H1 (cell line): ENCODE measurements around the gene CYP27C1. TPM values are rescaled to one million over a fixed set of nuclear protein-coding genes. Genes with fewer than 3 reads are reported as not detected.

Experiments
- CTCF ChIA-PET: fragments of 300-600 bp; sonication (Branson Sonifier 250); formaldehyde crosslinking; loops from one replicate; lab custom pipeline; 2021; ENCODE audit not compliant: partially characterized antibody; lab: Charles Lee
- POLR2A ChIA-PET: fragments of 300-600 bp; sonication (Branson Sonifier 250); formaldehyde crosslinking; loops from one replicate; lab custom pipeline; 2021; ENCODE audit warnings: inconsistent platforms; ENCODE audit not compliant: partially characterized antibody; lab: Charles Lee
- DNase-seq, 2 experiments: peaks; one replicate each; pipeline versions ENCODE4 v3.0.0 to v3.0.0-alpha.2; 2010 to 2022; ENCODE audit warnings: low spot score in 2 of 2, low read depth in 1 of 2, mixed read lengths in 1 of 2
- FAIRE-seq: peaks from 2 replicates; lab custom pipeline; 2011; peaks lifted over from hg19 to GRCh38; lab: Jason Lieb, UNC
- H2AFZ ChIP-seq: 2 replicates; pipeline ENCODE4 v1.8.1; 2012; ENCODE audit warnings: low read length, inconsistent platforms
- H2AK5ac ChIP-seq: 2 replicates; pipeline ENCODE4 v1.6.1; 2013; ENCODE audit warnings: low read depth, low read length
- H2BK120ac ChIP-seq: replicated peaks from 2 replicates; pipeline ENCODE3; 2013; ENCODE audit warnings: low read depth, low read length, inconsistent platforms
- H2BK12ac ChIP-seq: 2 replicates; pipeline ENCODE4 v1.6.1; 2013; ENCODE audit warnings: low read depth, low read length
- H2BK15ac ChIP-seq: 2 replicates; pipeline ENCODE4 v1.6.1; 2013; ENCODE audit warnings: low read length
- H2BK20ac ChIP-seq: 2 replicates; pipeline ENCODE4 v1.6.1; 2013; ENCODE audit warnings: low read length
- H2BK5ac ChIP-seq: 2 replicates; pipeline ENCODE4 v1.6.1; 2013; ENCODE audit warnings: low read depth, low read length
- H3K14ac ChIP-seq: 2 replicates; pipeline ENCODE4 v1.6.1; 2013; ENCODE audit warnings: inconsistent platforms; ENCODE audit not compliant: insufficient read length
- H3K18ac ChIP-seq: 2 replicates; pipeline ENCODE4 v1.6.1; 2013; ENCODE audit warnings: low read length; ENCODE audit errors: extremely low read depth
- H3K23ac ChIP-seq: 2 replicates; pipeline ENCODE4 v1.6.1; 2013; ENCODE audit warnings: inconsistent platforms; ENCODE audit not compliant: insufficient read length
- H3K23me2 ChIP-seq: 2 replicates; pipeline ENCODE4 v1.6.1; 2013; ENCODE audit warnings: low read depth, low read length
- H3K27ac ChIP-seq: 2 replicates; pipeline ENCODE4 v1.6.1; 2011; ENCODE audit warnings: low read depth, low read length, inconsistent platforms
- H3K27me3 ChIP-seq, 4 experiments: replicated peaks in 1 of 4; 1 replicate in 1 of 4; 2 replicates in 3 of 4; pipeline versions ENCODE4 v1.6.1 to v1.8.1; 2011 to 2013; ENCODE audit warnings: low read length in 3 of 4, mild to moderate bottlenecking in 3 of 4, inconsistent platforms in 2 of 4, mixed read lengths in 2 of 4, moderate library complexity in 1 of 4; ENCODE audit not compliant: control insufficient read depth in 3 of 4, insufficient read depth in 3 of 4; ENCODE audit errors: extremely low read depth in 1 of 4
- H3K36me3 ChIP-seq, 4 experiments: 2 replicates each; pipeline versions ENCODE4 v1.6.1 to v1.8.1; 2011 to 2013; ENCODE audit warnings: mild to moderate bottlenecking in 4 of 4, low read length in 3 of 4, moderate library complexity in 2 of 4, control low read depth in 1 of 4, inconsistent platforms in 1 of 4; ENCODE audit not compliant: insufficient read depth in 4 of 4, control insufficient read depth in 2 of 4
- H3K4ac ChIP-seq: replicated peaks from 2 replicates; pipeline ENCODE3; 2013; ENCODE audit warnings: low read length, low read depth, mixed read lengths, inconsistent platforms; ENCODE audit not compliant: insufficient read length
- H3K4me1 ChIP-seq, 4 experiments: replicated peaks in 1 of 4; 1 replicate in 1 of 4; 2 replicates in 3 of 4; pipeline versions ENCODE4 v1.6.1 to v1.8.1; 2011 to 2013; ENCODE audit warnings: low read length in 3 of 4, inconsistent platforms in 2 of 4, mixed read lengths in 1 of 4; ENCODE audit not compliant: insufficient read depth in 4 of 4, control insufficient read depth in 3 of 4
- H3K4me2 ChIP-seq, 2 experiments: 2 replicates each; pipeline versions ENCODE4 v1.6.1 to v1.8.1; 2011 to 2013; ENCODE audit warnings: low read depth in 2 of 2, low read length in 2 of 2, control low read depth in 1 of 2, inconsistent platforms in 1 of 2, mild to moderate bottlenecking in 1 of 2; ENCODE audit not compliant: insufficient read depth in 1 of 2
- H3K4me3 ChIP-seq, 4 experiments: fragments of 200-600, 300-600 bp in 1 of 4; sonication (generic), shearing (Covaris generic), sonication (Bioruptor Twin) in 1 of 4; 2 replicates each; pipeline versions ENCODE4 v1.5.1 to v1.8.1; 2011 to 2016; ENCODE audit warnings: low read length in 4 of 4, low read depth in 3 of 4, control low read depth in 2 of 4, inconsistent platforms in 2 of 4, mild to moderate bottlenecking in 2 of 4, mixed read lengths in 1 of 4, moderate library complexity in 1 of 4; ENCODE audit not compliant: insufficient read depth in 2 of 4; ENCODE audit errors: extremely low read depth in 1 of 4
- H3K56ac ChIP-seq: replicated peaks from 2 replicates; pipeline ENCODE3; 2013; ENCODE audit warnings: low read depth, mild to moderate bottlenecking, mixed read lengths, low read length, inconsistent platforms; ENCODE audit not compliant: insufficient read length
- H3K79me1 ChIP-seq: 2 replicates; pipeline ENCODE4 v1.6.1; 2013; ENCODE audit warnings: low read depth, low read length, control low read depth
- H3K79me2 ChIP-seq, 2 experiments: 2 replicates each; pipeline versions ENCODE4 v1.6.1 to v1.8.1; 2012 to 2013; ENCODE audit warnings: low read length in 2 of 2, mild to moderate bottlenecking in 2 of 2, inconsistent platforms in 1 of 2; ENCODE audit not compliant: insufficient read depth in 2 of 2, control insufficient read depth in 1 of 2
- H3K9ac ChIP-seq, 4 experiments: replicated peaks in 1 of 4; 1 replicate in 1 of 4; 2 replicates in 3 of 4; pipeline versions ENCODE4 v1.6.1 to v1.8.1; 2011 to 2013; ENCODE audit warnings: low read depth in 3 of 4, low read length in 3 of 4, control low read depth in 2 of 4, mild to moderate bottlenecking in 2 of 4, moderate library complexity in 2 of 4, inconsistent platforms in 1 of 4; ENCODE audit errors: extremely low read depth in 1 of 4
- H3K9me3 ChIP-seq, 2 experiments: 2 replicates each; pipeline versions ENCODE4 v1.6.1 to v1.8.1; 2012 to 2013; ENCODE audit warnings: mild to moderate bottlenecking in 2 of 2, moderate library complexity in 2 of 2, control low read depth in 1 of 2, inconsistent platforms in 1 of 2, low read depth in 1 of 2, low read length in 1 of 2, mixed read lengths in 1 of 2; ENCODE audit not compliant: insufficient read depth in 2 of 2
- H4K20me1 ChIP-seq, 2 experiments: replicated peaks in 1 of 2; 2 replicates each; pipeline versions ENCODE3 to v1.8.1; 2011 to 2013; ENCODE audit warnings: inconsistent platforms in 2 of 2, low read length in 2 of 2, mild to moderate bottlenecking in 1 of 2; ENCODE audit not compliant: insufficient read depth in 2 of 2, control insufficient read depth in 1 of 2
- H4K5ac ChIP-seq: 2 replicates; pipeline ENCODE4 v1.6.1; 2013; ENCODE audit warnings: low read length, low read depth, mixed read lengths, inconsistent platforms; ENCODE audit not compliant: insufficient read length
- H4K8ac ChIP-seq: 2 replicates; pipeline ENCODE4 v1.8.0; 2013; ENCODE audit warnings: mild to moderate bottlenecking, moderate library complexity, low read length, inconsistent platforms; ENCODE audit not compliant: insufficient read depth; ENCODE audit errors: extremely low read depth
- H4K91ac ChIP-seq: replicated peaks from 2 replicates; pipeline ENCODE3; 2013; ENCODE audit warnings: low read length, mixed read lengths, inconsistent platforms; ENCODE audit not compliant: insufficient read length
- EZH2 ChIP-seq: fragments of 200-600 bp; sonication (generic); IDR thresholded peaks from 2 replicates; pipeline ENCODE4 v1.7.1; 2012; ENCODE audit warnings: low read depth, mild to moderate bottlenecking, moderate library complexity, low read length, inconsistent platforms; ENCODE audit not compliant: severe bottlenecking
- JUN ChIP-seq: IDR thresholded peaks from 2 replicates; pipeline ENCODE4 v1.6.1; 2011; ENCODE audit warnings: low read depth, mild to moderate bottlenecking, improper control_type of control experiment, low read length
- NRF1 ChIP-seq: IDR thresholded peaks from 2 replicates; pipeline ENCODE4 v1.6.1; 2011; ENCODE audit warnings: mild to moderate bottlenecking, low read depth, low read length, improper control_type of control experiment
- RBBP5 ChIP-seq: IDR thresholded peaks from 2 replicates; pipeline ENCODE4 v1.7.1; 2012; ENCODE audit warnings: low read depth, mild to moderate bottlenecking, inconsistent platforms, low read length, moderate library complexity, borderline replicate concordance
- WGBS, 2 experiments: shearing (Covaris generic) in 1 of 2; methylation state at CpG; one replicate each; pipeline versions ENCODE4 v1.1.6 to v1.1.7; 2013 to 2015; ENCODE audit warnings: low lambda C conversion rate in 2 of 2, mixed read lengths in 2 of 2, inconsistent platforms in 1 of 2, low coverage in 1 of 2, missing lambda C conversion rate in 1 of 2; ENCODE audit not compliant: insufficient replicate concordance in 2 of 2, insufficient coverage in 1 of 2, insufficient read length in 1 of 2; ENCODE audit errors: extremely low coverage in 1 of 2, missing lambda C conversion rate in 1 of 2; 5-methylcytosine and 5-hydroxymethylcytosine counted together
- polyA plus RNA-seq, 7 experiments: library from polyadenylated mRNA; depleted of rRNA in 3 of 7; stranded (reverse) in 5 of 7; unstranded in 2 of 7; fragments of >200 nt in 5 of 7; fragments of 200-250 nt in 2 of 7; gene quantifications; 1 replicate in 5 of 7; 2 replicates in 1 of 7; 4 replicates in 1 of 7; pipeline versions ENCODE4 v1.2.1 to v1.2.3, GENCODE V29; 2011 to 2013; ENCODE audit warnings: missing spikeins in 2 of 7, mixed read lengths in 2 of 7
- total RNA-seq: library from RNA; stranded (reverse); fragmentation: NEBNext Ultra II Directional; extraction: Animal tissue kit (Norgen Biotek cat#: 25700); gene quantifications from 2 replicates; pipeline ENCODE4 v1.2.1, GENCODE V29; 2021
- TF ChIP-seq, protein P1 (sequence below), 3 experiments: IDR thresholded peaks; 1 replicate in 2 of 3; 2 replicates in 1 of 3; pipeline versions ENCODE4 v1.5.1 to v1.6.1; 2011; ENCODE audit warnings: low read length in 3 of 3, mild to moderate bottlenecking in 3 of 3, inconsistent platforms in 2 of 3, low read depth in 1 of 3, moderate library complexity in 1 of 3; ENCODE audit not compliant: insufficient read depth in 1 of 3; ENCODE audit errors: control extremely low read depth in 1 of 3

The CYP27C1 gene
- total and polyA plus RNA-seq, 2 of the 8 experiments (the other 6 are each of a cell fraction or from before 2014, with no cell fraction given): 1.3 to 3.2 TPM

DNA sequence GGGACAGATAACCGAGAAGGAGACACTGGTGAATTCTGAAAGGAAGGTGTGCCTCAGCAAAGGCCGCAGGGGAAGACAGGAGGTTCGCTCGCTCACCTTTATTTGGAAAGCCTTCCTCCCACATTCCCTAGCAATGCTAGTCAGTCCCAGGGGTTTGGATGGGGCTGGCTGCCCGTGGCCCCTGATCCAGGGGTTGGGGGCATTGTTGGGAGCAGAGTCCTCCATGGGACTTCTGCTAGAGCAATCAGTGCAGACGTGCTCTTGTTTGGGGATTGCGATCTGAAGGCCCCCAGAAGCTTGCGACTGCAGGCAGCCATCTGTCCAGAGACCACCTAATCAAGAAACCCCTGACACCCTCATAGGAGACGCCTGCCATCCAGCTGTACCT lies 6.0 kb upstream of the CYP27C1 start:
- Histone ChIP-seq H4K20me1 (no peaks in the 10 kb centered on the region), H2BK5ac (no peak overlapping the region), H3K23me2 (no peaks in the 10 kb centered on the region), H3K9me3 (no peaks in the 10 kb centered on the region), H3K4me1 (no peaks in the 10 kb centered on the region), H3K79me2 (no peaks in the 10 kb centered on the region), H2AK5ac (no peak overlapping the region), H2BK20ac (no peak overlapping the region), H3K23ac (no peak overlapping the region), H3K9ac (no peak overlapping the region), H4K5ac (no peak overlapping the region), H3K4me3 (no peak overlapping the region), H2BK120ac (no peak overlapping the region), H2BK15ac (no peak overlapping the region), H3K56ac (no peak overlapping the region), H3K27ac (no peak overlapping the region), H3K27me3 (no peaks in the 10 kb centered on the region), H4K91ac (no peak overlapping the region), H3K36me3 (no peaks in the 10 kb centered on the region), H3K14ac (no peak overlapping the region), H2BK12ac (no peak overlapping the region), H3K4ac (no peak overlapping the region), H3K4me2 (no peak overlapping the region), H3K18ac (no peak overlapping the region), H3K79me1 (no peaks in the 10 kb centered on the region), H4K8ac (no peak overlapping the region), H2AFZ (no peak overlapping the region)
- ChIA-PET CTCF (interaction anchor here (1.2 kb wide), 1 partner anchor 158 kb away, joined by 3 read pairs; no protein-coding TSS in a partner anchor), POLR2A (no interaction called here)
- FAIRE-seq (no peak), DNase-seq (no peak)
- 91% methylated on average over 9 of the region's 9 CpGs; no CpG with 5 or more reads in 1 of the 2 experiments for WGBS, 2 experiments
- TF ChIP-seq EZH2 (no peak), NRF1 (no peak), JUN (no peak), RBBP5 (no peak)
- TF ChIP-seq, protein P1, sequence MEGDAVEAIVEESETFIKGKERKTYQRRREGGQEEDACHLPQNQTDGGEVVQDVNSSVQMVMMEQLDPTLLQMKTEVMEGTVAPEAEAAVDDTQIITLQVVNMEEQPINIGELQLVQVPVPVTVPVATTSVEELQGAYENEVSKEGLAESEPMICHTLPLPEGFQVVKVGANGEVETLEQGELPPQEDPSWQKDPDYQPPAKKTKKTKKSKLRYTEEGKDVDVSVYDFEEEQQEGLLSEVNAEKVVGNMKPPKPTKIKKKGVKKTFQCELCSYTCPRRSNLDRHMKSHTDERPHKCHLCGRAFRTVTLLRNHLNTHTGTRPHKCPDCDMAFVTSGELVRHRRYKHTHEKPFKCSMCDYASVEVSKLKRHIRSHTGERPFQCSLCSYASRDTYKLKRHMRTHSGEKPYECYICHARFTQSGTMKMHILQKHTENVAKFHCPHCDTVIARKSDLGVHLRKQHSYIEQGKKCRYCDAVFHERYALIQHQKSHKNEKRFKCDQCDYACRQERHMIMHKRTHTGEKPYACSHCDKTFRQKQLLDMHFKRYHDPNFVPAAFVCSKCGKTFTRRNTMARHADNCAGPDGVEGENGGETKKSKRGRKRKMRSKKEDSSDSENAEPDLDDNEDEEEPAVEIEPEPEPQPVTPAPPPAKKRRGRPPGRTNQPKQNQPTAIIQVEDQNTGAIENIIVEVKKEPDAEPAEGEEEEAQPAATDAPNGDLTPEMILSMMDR (IDR thresholded peaks at IDR 0.05; ENCODE audit: control extremely low read depth in 1 of 3, insufficient read depth in 1 of 3, low read depth in 1 of 3, low read length in 3 of 3): no peak
